Measurements from ENCODE around the gene BACE2.

The BACE2 gene

GRCh38 chr21:41148798-41149197 is 19.2 kb upstream of the BACE2 start:
- DNase-seq (ENCODE audit: low read depth) = no peak

GRCh38 chr21:41149199-41149598 is 18.8 kb upstream of the BACE2 start:
- no peak for DNase-seq (ENCODE audit: low read depth)

- DNase-seq (ENCODE audit: low read depth) = no peak
Measured at GRCh38 chr21:41152147-41152546, 15.8 kb upstream of the BACE2 start.

GRCh38 chr21:41153443-41153842 is 14.5 kb upstream of the BACE2 start:
- no peak for DNase-seq (ENCODE audit: low read depth)

- no peak for DNase-seq (ENCODE audit: low read depth)
Measured at GRCh38 chr21:41156142-41156541, 11.8 kb upstream of the BACE2 start.

GRCh38 chr21:41158026-41158425 is 9.9 kb upstream of the BACE2 start:
- no peak for DNase-seq (ENCODE audit: low read depth)

GRCh38 chr21:41160036-41160435 is 7.9 kb upstream of the BACE2 start:
- DNase-seq (ENCODE audit: low read depth) = no peak

GRCh38 chr21:41161428-41161827 is 6.5 kb upstream of the BACE2 start:
- DNase-seq (ENCODE audit: low read depth) = no peak

- no peak for DNase-seq (ENCODE audit: low read depth)
Measured at GRCh38 chr21:41162096-41162495, 5.9 kb upstream of the BACE2 start.

- DNase-seq (ENCODE audit: low read depth) = no peak
Measured at GRCh38 chr21:41163091-41163490, 4.9 kb upstream of the BACE2 start.

GRCh38 chr21:41164052-41164451 is 3.9 kb upstream of the BACE2 start:
- DNase-seq (ENCODE audit: low read depth) = no peak

- DNase-seq (ENCODE audit: low read depth) = no peak
Measured at GRCh38 chr21:41164981-41165655, 2.8 kb upstream of the BACE2 start.

GRCh38 chr21:41166884-41167283 is 1.1 kb upstream of the BACE2 start:
- no peak for DNase-seq (ENCODE audit: low read depth)

GRCh38 chr21:41168391-41169257 is 664 bp downstream of the BACE2 start:
- DNase-seq (ENCODE audit: low read depth) = no peak

- DNase-seq (ENCODE audit: low read depth) = no peak
Measured at GRCh38 chr21:41169258-41169576, 1.3 kb downstream of the BACE2 start.

- DNase-seq (ENCODE audit: low read depth) = no peak
Measured at GRCh38 chr21:41169701-41170100, 1.7 kb downstream of the BACE2 start.

- no peak for DNase-seq (ENCODE audit: low read depth)
Measured at GRCh38 chr21:41170442-41170841, 2.5 kb downstream of the BACE2 start.

- DNase-seq (ENCODE audit: low read depth) = no peak
Measured at GRCh38 chr21:41170859-41171609, 3.1 kb downstream of the BACE2 start.

- no peak for DNase-seq (ENCODE audit: low read depth)
Measured at GRCh38 chr21:41175080-41175479, 7.1 kb downstream of the BACE2 start.

- no peak for DNase-seq (ENCODE audit: low read depth)
Measured at GRCh38 chr21:41176846-41177245, 8.9 kb downstream of the BACE2 start.

GRCh38 chr21:41180752-41181151 is 12.8 kb downstream of the BACE2 start:
- no peak for DNase-seq (ENCODE audit: low read depth)

GRCh38 chr21:41182547-41182946 is 14.6 kb downstream of the BACE2 start:
- DNase-seq (ENCODE audit: low read depth) = no peak

- no peak for DNase-seq (ENCODE audit: low read depth)
Measured at GRCh38 chr21:41183575-41183974, 15.6 kb downstream of the BACE2 start.
